Keratinocyte (primary cell): ENCODE results near the gene MNDA.

ENCODE experiments used
- CTCF ChIP-seq, 3 experiments: IDR thresholded peaks in 1 of 3; conservative IDR thresholded peaks in 1 of 3; optimal IDR thresholded peaks in 1 of 3; 2 replicates in 2 of 3; 3 replicates in 1 of 3; pipeline versions ENCODE3 to v1.5.1; 2011; ENCODE audit warnings: low read length in 3 of 3, mild to moderate bottlenecking in 3 of 3, moderate library complexity in 2 of 3, control low read depth in 1 of 3, inconsistent platforms in 1 of 3; ENCODE audit not compliant: insufficient read depth in 2 of 3; ENCODE audit errors: extremely low read depth in 1 of 3
- EZH2 ChIP-seq: IDR thresholded peaks from one replicate; pipeline ENCODE4 v1.6.1; 2012; ENCODE audit warnings: inconsistent platforms, mild to moderate bottlenecking, low read length, moderate library complexity

GRCh38 chr1:158809256-158809655, 21.9 kb upstream of the MNDA start:
- TF ChIP-seq CTCF (optimal IDR thresholded peaks at IDR 0.05 in 1 of 3, IDR thresholded peaks at IDR 0.05 in 1 of 3, conservative IDR thresholded peaks at IDR 0.05 in 1 of 3; ENCODE audit: extremely low read depth in 1 of 3, insufficient read depth in 2 of 3, low read length in 3 of 3) (no peak), EZH2 (no peak)
